Fibroblast of lung (primary cell): ENCODE measurements around the gene HSF2BP. TPM values are rescaled to one million over a fixed set of nuclear protein-coding genes. Genes with fewer than 3 reads are reported as not detected.

Experiments used
- DNase-seq, 2 donors: peaks; one replicate each; pipeline versions ENCODE4 v3.0.0 to v3.0.0-alpha.2; 2010; ENCODE audit warnings: low read depth in 2 of 2
- H2AFZ ChIP-seq: 2 replicates; pipeline ENCODE4 v1.5.1; 2012; ENCODE audit warnings: low read length, control low read depth, inconsistent platforms
- H3K27ac ChIP-seq: 2 replicates; pipeline ENCODE4 v1.5.1; 2011; ENCODE audit warnings: low read length, control low read depth; ENCODE audit not compliant: insufficient read depth
- H3K27me3 ChIP-seq: 2 replicates; pipeline ENCODE4 v1.5.1; 2011; ENCODE audit warnings: mild to moderate bottlenecking, low read length; ENCODE audit not compliant: control insufficient read depth, insufficient read depth
- H3K36me3 ChIP-seq: 2 replicates; pipeline ENCODE4 v1.5.1; 2011; ENCODE audit warnings: low read length; ENCODE audit not compliant: control insufficient read depth, insufficient read depth
- H3K4me1 ChIP-seq: 2 replicates; pipeline ENCODE4 v1.5.1; 2011; ENCODE audit warnings: low read length; ENCODE audit not compliant: control insufficient read depth, insufficient read depth; ENCODE audit errors: extremely low read depth
- H3K4me2 ChIP-seq: 2 replicates; pipeline ENCODE4 v1.5.1; 2011; ENCODE audit warnings: low read length, control low read depth; ENCODE audit not compliant: insufficient read depth; ENCODE audit errors: extremely low read depth
- H3K4me3 ChIP-seq, 4 experiments: fragments of 200-600 bp in 1 of 4; sonication (generic) in 1 of 4; replicated peaks in 1 of 4; 2 replicates each; pipeline ENCODE4 v1.5.1; 2011 to 2016; ENCODE audit warnings: low read length in 4 of 4, low read depth in 3 of 4, mild to moderate bottlenecking in 3 of 4, control low read depth in 2 of 4, inconsistent platforms in 1 of 4, mixed read lengths in 1 of 4; ENCODE audit not compliant: insufficient read depth in 1 of 4; ENCODE audit errors: control extremely low read depth in 1 of 4
- H3K79me2 ChIP-seq: 2 replicates; pipeline ENCODE4 v1.5.1; 2012; ENCODE audit warnings: mild to moderate bottlenecking, low read length, inconsistent platforms; ENCODE audit not compliant: control insufficient read depth, insufficient read depth
- H3K9ac ChIP-seq: 2 replicates; pipeline ENCODE4 v1.5.1; 2011; ENCODE audit warnings: mild to moderate bottlenecking, low read length, control low read depth; ENCODE audit not compliant: insufficient read depth
- H3K9me3 ChIP-seq: 2 replicates; pipeline ENCODE4 v1.5.1; 2012; ENCODE audit warnings: low read depth, low read length; ENCODE audit not compliant: control insufficient read depth, insufficient read depth
- H4K20me1 ChIP-seq: 2 replicates; pipeline ENCODE4 v1.5.1; 2011; ENCODE audit warnings: low read length; ENCODE audit not compliant: control insufficient read depth, insufficient read depth; ENCODE audit errors: extremely low read depth
- CTCF ChIP-seq, 2 donors: IDR thresholded peaks in 1 of 2; conservative IDR thresholded peaks in 1 of 2; 1 replicate in 1 of 2; 2 replicates in 1 of 2; pipeline ENCODE4 v1.5.1; 2011 to 2012; ENCODE audit warnings: low read length in 2 of 2, control low read depth in 1 of 2, inconsistent platforms in 1 of 2, low read depth in 1 of 2, mild to moderate bottlenecking in 1 of 2
- EZH2 ChIP-seq: IDR thresholded peaks from 2 replicates; pipeline ENCODE4 v1.5.1; 2012; ENCODE audit warnings: low read length, control low read depth, mild to moderate bottlenecking; ENCODE audit errors: missing control alignments
- polyA plus RNA-seq, 2 donors: library from polyadenylated mRNA; depleted of rRNA in 1 of 2; stranded (reverse) in 1 of 2; unstranded in 1 of 2; fragments of >200 nt; gene quantifications; 2 replicates each; pipeline ENCODE4 v1.2.1, GENCODE V29; 2011 to 2012; ENCODE audit warnings: missing spikeins in 1 of 2
- total RNA-seq: library from RNA; depleted of rRNA; stranded (reverse); fragments of >200 nt; gene quantifications from 2 replicates; pipeline ENCODE4 v1.2.1, GENCODE V29; 2014

The HSF2BP gene
- total and polyA plus RNA-seq, 2 donors (not counting 1 experiment from before 2014, with no cell fraction given): 0.70 to 1.2 TPM

- TF ChIP-seq EZH2: no peak
- TF ChIP-seq CTCF (conservative IDR thresholded peaks at IDR 0.05 in 1 of 2, IDR thresholded peaks at IDR 0.05 in 1 of 2; ENCODE audit: low read depth in 1 of 2, low read length in 2 of 2): no peak
- Histone ChIP-seq H3K27ac (no peak overlapping the region), H3K36me3 (peaks cover 4% of the 10 kb centered on the region), H3K4me3 (no peak overlapping the region), H2AFZ (no peak overlapping the region), H3K9ac (no peak overlapping the region), H4K20me1 (peaks cover 2% of the 10 kb centered on the region), H3K9me3 (no peaks in the 10 kb centered on the region), H3K4me1 (no peaks in the 10 kb centered on the region), H3K4me2 (no peak overlapping the region), H3K79me2 (peaks cover 30% of the 10 kb centered on the region), H3K27me3 (no peaks in the 10 kb centered on the region)
- DNase-seq: peak; percentile 72 to 80
Measured at GRCh38 chr21:43667191-43667904, 8.1 kb upstream of the HSF2BP start.

- Histone ChIP-seq H3K4me2 (no peak overlapping the region), H3K27ac (no peak overlapping the region), H3K4me1 (no peaks in the 10 kb centered on the region), H3K9me3 (no peaks in the 10 kb centered on the region), H4K20me1 (peaks cover 2% of the 10 kb centered on the region), H2AFZ (no peak overlapping the region), H3K27me3 (no peaks in the 10 kb centered on the region), H3K79me2 (peaks cover 41% of the 10 kb centered on the region), H3K4me3 (no peak overlapping the region), H3K36me3 (peaks cover 4% of the 10 kb centered on the region), H3K9ac (no peak overlapping the region)
- no peak for DNase-seq
- TF ChIP-seq EZH2 (no peak), CTCF (conservative IDR thresholded peaks at IDR 0.05 in 1 of 2, IDR thresholded peaks at IDR 0.05 in 1 of 2; ENCODE audit: low read depth in 1 of 2, low read length in 2 of 2) (no peak)
Measured at GRCh38 chr21:43665879-43666278, 6.6 kb upstream of the HSF2BP start.

- H3K79me2 ChIP-seq: peaks cover 48% of the 10 kb centered on the region
- H3K9ac ChIP-seq: no peak overlapping the region
- no peak overlapping the region for H3K4me3 ChIP-seq
- no peak overlapping the region for H2AFZ ChIP-seq
- H3K4me1 ChIP-seq: no peaks in the 10 kb centered on the region
- H3K27ac ChIP-seq: no peak overlapping the region
- DNase-seq: no peak
- H3K36me3 ChIP-seq: peaks cover 4% of the 10 kb centered on the region
- peaks cover 2% of the 10 kb centered on the region for H4K20me1 ChIP-seq
- no peaks in the 10 kb centered on the region for H3K9me3 ChIP-seq
- H3K4me2 ChIP-seq: no peak overlapping the region
- H3K27me3 ChIP-seq: no peaks in the 10 kb centered on the region
- TF ChIP-seq EZH2: no peak
- TF ChIP-seq CTCF (conservative IDR thresholded peaks at IDR 0.05 in 1 of 2, IDR thresholded peaks at IDR 0.05 in 1 of 2; ENCODE audit: low read depth in 1 of 2, low read length in 2 of 2): no peak
Measured at GRCh38 chr21:43664358-43664757, 5.1 kb upstream of the HSF2BP start.
